Transverse colon (tissue), 4 donors: Measurements from ENCODE around the gene HES4. TPM values are rescaled to one million over a fixed set of nuclear protein-coding genes. Genes with fewer than 3 reads are reported as not detected.
"Not testable (repeated sequence)": the region's sequence is repeated elsewhere in the genome, so short reads cannot be mapped to it uniquely, and the experiment has no call there.

Source experiments
- DNase-seq: peaks from one replicate; pipeline ENCODE4 v3.0.0-alpha.2; 2019
- H3K27ac ChIP-seq, 4 donors: fragments of 200-600 bp; sonication (generic); 2 replicates each; pipeline ENCODE4 v1.5.1; 2016 to 2018; ENCODE audit warnings: inconsistent platforms in 4 of 4
- H3K27me3 ChIP-seq: fragments of 200-600 bp; sonication (generic); 2 replicates; pipeline ENCODE4 v1.5.1; 2017; ENCODE audit warnings: inconsistent platforms
- H3K36me3 ChIP-seq, 4 donors: fragments of 200-600 bp; sonication (generic); 2 replicates each; pipeline ENCODE4 v1.5.1; 2017 to 2019; ENCODE audit warnings: inconsistent platforms in 4 of 4
- H3K4me1 ChIP-seq, 4 donors: fragments of 200-600 bp; sonication (generic); 2 replicates each; pipeline ENCODE4 v1.5.1; 2017 to 2020; ENCODE audit warnings: inconsistent platforms in 4 of 4
- H3K4me3 ChIP-seq, 4 donors: fragments of 200-600 bp; sonication (generic); 1 replicate in 1 of 4; 2 replicates in 3 of 4; pipeline versions ENCODE4 v1.5.1 to v1.6.1; 2017 to 2019; ENCODE audit warnings: inconsistent platforms in 4 of 4
- H3K9me3 ChIP-seq, 2 donors: fragments of 200-600 bp; sonication (generic); 2 replicates each; pipeline ENCODE4 v1.5.1; 2017 to 2019; ENCODE audit warnings: inconsistent platforms in 2 of 2
- EP300 ChIP-seq: sonication (generic); formaldehyde crosslinking; IDR thresholded peaks from one replicate; pipeline ENCODE4 v1.6.1; 2017; ENCODE audit warnings: antibody characterized with exemption, low read depth
- POLR2A ChIP-seq: fragments of 450-650 bp; IDR thresholded peaks from one replicate; pipeline ENCODE4 v1.6.1; 2016; ENCODE audit warnings: antibody characterized with exemption, mild to moderate bottlenecking, moderate library complexity
- POLR2AphosphoS5 ChIP-seq, 3 donors: sonication (generic); formaldehyde crosslinking; IDR thresholded peaks; one replicate each; pipeline ENCODE4 v1.6.1; 2016; ENCODE audit warnings: antibody characterized with exemption in 3 of 3
- WGBS, 2 donors: methylation state at CpG; one replicate each; pipeline ENCODE4 v1.1.5; 2018; ENCODE audit warnings: low coverage in 1 of 2; 5-methylcytosine and 5-hydroxymethylcytosine counted together
- in situ Hi-C, 4 donors: fragments of 200-750 bp; cut with MboI; loops; one replicate each; pipeline versions ENCODE4 v1.15.0 to v1.15.1; 2017; ENCODE audit warnings: low sequenced_read_pairs in 3 of 4, low pct_ligation_motif_present in 1 of 4, low pct_unique_long_range_greater_than_20kb in 1 of 4
- intact Hi-C: fragments of 100-400 bp; cut with DNase I; formaldehyde crosslinking; loops from one replicate; pipeline ENCODE4 v1.15.1; 2023; ENCODE audit warnings: low total_unique reads
- total RNA-seq, 4 donors: library from RNA; depleted of rRNA; stranded (reverse); fragments of >200 nt; gene quantifications; one replicate each; pipeline ENCODE4 v1.1.0, GENCODE V29; 2016
- TF ChIP-seq, protein P1 (sequence below), 5 experiments: fragments of 200-600 bp in 3 of 5; fragments of 450-650 bp in 2 of 5; sonication (generic) in 3 of 5; IDR thresholded peaks; 1 replicate in 2 of 5; 2 replicates in 3 of 5; pipeline ENCODE4 v1.5.1; 2016 to 2017; ENCODE audit warnings: antibody characterized with exemption in 5 of 5, inconsistent platforms in 3 of 5, mild to moderate bottlenecking in 2 of 5, moderate library complexity in 1 of 5

The HES4 gene
- total RNA-seq, 4 donors from 2014 or later, result 10.8 to 140 (median 15.7) TPM

GRCh38 chr1:1019122-1019999 is 19.5 kb upstream of the HES4 start:
- no peaks in the 10 kb centered on the region for H3K36me3 ChIP-seq
- peaks cover 9 to 30% (median 22%) of the 10 kb centered on the region in 4 donors for H3K4me1 ChIP-seq
- peak overlapping the region; percentile 57 to 79 (median 78) for H3K4me3 ChIP-seq
- in situ Hi-C loops, result no loop called here
- peak overlapping the region; percentile 92 to 98 (median 93) for H3K27ac ChIP-seq
- WGBS, 2 donors, result 7% methylated on average over 13 of the region's 91 CpGs; no CpG with 5 or more reads in 1 of the 2 donors
- intact Hi-C loops, result loop anchor here (10.0 kb wide), 1 partner anchor 355 kb away; the partner anchor contains the start of gene AURKAIP1
- H3K9me3 ChIP-seq, result no peaks in the 10 kb centered on the region
- H3K27me3 ChIP-seq, result no peaks in the 10 kb centered on the region
- TF ChIP-seq, protein P1, sequence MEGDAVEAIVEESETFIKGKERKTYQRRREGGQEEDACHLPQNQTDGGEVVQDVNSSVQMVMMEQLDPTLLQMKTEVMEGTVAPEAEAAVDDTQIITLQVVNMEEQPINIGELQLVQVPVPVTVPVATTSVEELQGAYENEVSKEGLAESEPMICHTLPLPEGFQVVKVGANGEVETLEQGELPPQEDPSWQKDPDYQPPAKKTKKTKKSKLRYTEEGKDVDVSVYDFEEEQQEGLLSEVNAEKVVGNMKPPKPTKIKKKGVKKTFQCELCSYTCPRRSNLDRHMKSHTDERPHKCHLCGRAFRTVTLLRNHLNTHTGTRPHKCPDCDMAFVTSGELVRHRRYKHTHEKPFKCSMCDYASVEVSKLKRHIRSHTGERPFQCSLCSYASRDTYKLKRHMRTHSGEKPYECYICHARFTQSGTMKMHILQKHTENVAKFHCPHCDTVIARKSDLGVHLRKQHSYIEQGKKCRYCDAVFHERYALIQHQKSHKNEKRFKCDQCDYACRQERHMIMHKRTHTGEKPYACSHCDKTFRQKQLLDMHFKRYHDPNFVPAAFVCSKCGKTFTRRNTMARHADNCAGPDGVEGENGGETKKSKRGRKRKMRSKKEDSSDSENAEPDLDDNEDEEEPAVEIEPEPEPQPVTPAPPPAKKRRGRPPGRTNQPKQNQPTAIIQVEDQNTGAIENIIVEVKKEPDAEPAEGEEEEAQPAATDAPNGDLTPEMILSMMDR (IDR thresholded peaks at IDR 0.05), result peak; percentile 41 to 63 (median 49)
- no peak for TF ChIP-seq POLR2A
- TF ChIP-seq POLR2AphosphoS5 (IDR thresholded peaks at IDR 0.05), result no peak
- TF ChIP-seq EP300, result no peak
- DNase-seq, result peak; percentile 87

GRCh38 chr1:1018321-1018685 is 18.4 kb upstream of the HES4 start:
- DNase-seq, H3K36me3 ChIP-seq, H3K27me3 ChIP-seq, in situ Hi-C loops, H3K9me3 ChIP-seq, H3K27ac ChIP-seq, H3K4me3 ChIP-seq: not testable (repeated sequence)
- WGBS, 2 donors, result 93% methylated on average over 24 of the region's 26 CpGs; no CpG with 5 or more reads in 1 of the 2 donors
- H3K4me1 ChIP-seq, result peaks cover 9 to 38% (median 31%) of the 10 kb centered on the region in 4 donors
- intact Hi-C loops, result loop anchor here (10.0 kb wide), 1 partner anchor 356 kb away; the partner anchor contains the start of gene AURKAIP1

DNA sequence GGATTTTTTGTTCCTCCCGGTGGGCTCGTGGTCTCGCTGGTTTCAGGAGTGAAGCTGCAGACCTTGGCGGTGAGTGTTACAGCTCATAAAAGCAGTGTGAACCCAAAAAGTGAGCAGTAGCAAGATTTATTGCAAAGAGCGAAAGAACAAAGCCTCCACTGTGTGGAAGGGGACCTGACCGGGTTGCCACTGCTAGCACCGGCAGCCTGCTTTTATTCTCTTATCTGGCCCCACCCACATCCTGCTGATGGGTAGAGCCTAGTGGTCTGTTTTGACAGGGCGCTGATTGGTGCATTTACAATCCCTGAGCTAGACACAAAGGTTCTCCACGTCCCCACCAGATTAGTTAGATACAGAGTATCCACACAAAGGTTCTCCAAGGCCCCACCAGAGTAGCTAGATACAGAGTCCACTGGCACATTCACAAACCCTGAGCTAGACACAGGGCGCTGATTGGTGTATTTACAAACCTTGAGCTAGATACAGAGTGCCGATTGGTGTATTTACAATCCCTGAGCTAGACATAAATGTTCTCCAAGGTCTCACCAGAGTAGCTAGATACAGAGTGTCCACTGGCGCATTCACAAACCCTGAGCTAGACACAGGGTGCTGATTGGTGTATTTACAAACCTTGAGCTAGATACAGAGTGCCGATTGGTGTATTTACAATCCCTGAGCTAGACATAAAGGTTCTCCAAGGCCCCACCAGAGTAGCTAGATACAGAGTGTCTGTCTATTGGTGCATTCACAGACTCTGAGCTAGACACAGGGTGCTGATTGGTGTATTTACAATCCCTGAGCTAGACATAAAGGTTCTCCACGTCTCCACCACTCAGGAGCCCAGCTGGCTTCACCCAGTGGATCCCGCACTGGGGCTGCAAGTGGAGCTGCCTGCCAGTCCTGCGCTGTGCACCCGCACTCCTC is 17.8 kb upstream of the HES4 start:
- intact Hi-C loops, result loop anchor here (10.0 kb wide), 1 partner anchor 357 kb away; the partner anchor contains the start of gene AURKAIP1
- DNase-seq, H3K27ac ChIP-seq, H3K36me3 ChIP-seq, H3K4me3 ChIP-seq, H3K9me3 ChIP-seq, H3K27me3 ChIP-seq, in situ Hi-C loops: not testable (repeated sequence)
- peaks cover 10 to 41% (median 34%) of the 10 kb centered on the region in 4 donors for H3K4me1 ChIP-seq
- WGBS, 2 donors, result 67% methylated on average over 17 of the region's 17 CpGs; no CpG with 5 or more reads in 1 of the 2 donors

DNA sequence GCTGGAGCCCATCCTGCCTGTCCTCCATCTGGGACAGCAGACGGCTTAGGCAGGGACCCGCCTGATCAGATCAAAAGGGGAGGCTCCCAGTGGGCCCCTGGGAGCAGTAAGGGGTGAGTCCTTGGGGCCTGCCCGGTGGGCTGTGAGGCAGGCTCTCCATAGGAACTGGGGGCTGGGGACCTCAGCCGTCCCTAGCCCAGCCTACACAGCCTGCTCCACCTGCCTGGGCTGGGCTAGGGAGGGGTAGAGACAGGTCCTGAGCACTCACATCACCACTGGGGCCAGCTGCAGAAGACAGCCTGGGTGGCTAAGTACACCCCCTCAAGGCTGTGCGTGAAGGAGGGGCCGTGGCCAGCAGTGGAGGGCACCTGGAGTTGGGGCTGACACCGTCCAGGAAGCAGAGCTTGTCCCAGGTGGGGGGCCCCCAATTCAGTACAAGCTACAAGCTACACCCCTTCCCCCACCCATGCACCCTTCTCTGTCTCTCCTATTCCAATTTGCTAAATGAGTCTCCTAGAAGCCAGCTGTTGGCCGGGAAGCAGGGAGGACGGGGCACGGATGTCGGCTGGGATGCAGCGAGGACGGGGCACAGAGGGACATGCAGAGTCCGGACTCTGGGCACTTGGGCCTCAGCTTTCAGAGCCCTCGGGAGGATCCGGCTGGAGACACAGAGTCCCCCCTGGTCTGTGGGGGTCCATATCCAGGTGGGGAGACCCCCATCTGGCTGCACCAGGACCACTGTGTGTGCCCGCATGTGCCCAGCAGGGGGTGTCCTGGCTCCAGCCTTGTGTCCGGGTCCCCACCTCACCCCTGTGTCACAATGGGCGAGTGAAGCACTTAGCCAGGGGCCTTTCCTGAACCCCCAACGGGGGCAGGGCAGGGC is 15.1 kb upstream of the HES4 start:
- Histone ChIP-seq H3K4me3 (peak overlapping the region in 1 of 4 donors; percentile 65), H3K36me3 (no peaks in the 10 kb centered on the region), H3K9me3 (no peaks in the 10 kb centered on the region), H3K4me1 (peaks cover 6 to 31% (median 23%) of the 10 kb centered on the region in 4 donors), H3K27ac (peak overlapping the region in 3 of 4 donors; percentile 86 to 90 (median 87)), H3K27me3 (no peaks in the 10 kb centered on the region)
- DNase-seq, result peak; percentile 19
- WGBS, 2 donors, result 72% methylated on average over 18 of the region's 20 CpGs; no CpG with 5 or more reads in 1 of the 2 donors
- intact Hi-C loops (loop anchor here (10.0 kb wide), 1 partner anchor 360 kb away; the partner anchor contains the start of gene AURKAIP1), in situ Hi-C loops (no loop called here)
- TF ChIP-seq POLR2AphosphoS5 (IDR thresholded peaks at IDR 0.05), result no peak
- TF ChIP-seq, protein P1 (IDR thresholded peaks at IDR 0.05), result peak in 3 of 5 experiments; percentile 12 to 26 (median 15)
